Head of caudate nucleus (tissue), 42 donors: ENCODE results near the gene CD82.

Experiments
- DNase-seq, 42 donors: peaks; one replicate each; pipeline versions ENCODE4 v3.0.0 to v3.0.0-alpha.2; 2020 to 2021; ENCODE audit warnings: mixed read lengths in 7 of 42
- intact Hi-C: fragments of 100-400 bp; cut with DNase I; formaldehyde crosslinking; loops from one replicate; pipeline ENCODE4 v1.15.0; 2022

Gene CD82, protein sequence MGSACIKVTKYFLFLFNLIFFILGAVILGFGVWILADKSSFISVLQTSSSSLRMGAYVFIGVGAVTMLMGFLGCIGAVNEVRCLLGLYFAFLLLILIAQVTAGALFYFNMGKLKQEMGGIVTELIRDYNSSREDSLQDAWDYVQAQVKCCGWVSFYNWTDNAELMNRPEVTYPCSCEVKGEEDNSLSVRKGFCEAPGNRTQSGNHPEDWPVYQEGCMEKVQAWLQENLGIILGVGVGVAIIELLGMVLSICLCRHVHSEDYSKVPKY

DNA sequence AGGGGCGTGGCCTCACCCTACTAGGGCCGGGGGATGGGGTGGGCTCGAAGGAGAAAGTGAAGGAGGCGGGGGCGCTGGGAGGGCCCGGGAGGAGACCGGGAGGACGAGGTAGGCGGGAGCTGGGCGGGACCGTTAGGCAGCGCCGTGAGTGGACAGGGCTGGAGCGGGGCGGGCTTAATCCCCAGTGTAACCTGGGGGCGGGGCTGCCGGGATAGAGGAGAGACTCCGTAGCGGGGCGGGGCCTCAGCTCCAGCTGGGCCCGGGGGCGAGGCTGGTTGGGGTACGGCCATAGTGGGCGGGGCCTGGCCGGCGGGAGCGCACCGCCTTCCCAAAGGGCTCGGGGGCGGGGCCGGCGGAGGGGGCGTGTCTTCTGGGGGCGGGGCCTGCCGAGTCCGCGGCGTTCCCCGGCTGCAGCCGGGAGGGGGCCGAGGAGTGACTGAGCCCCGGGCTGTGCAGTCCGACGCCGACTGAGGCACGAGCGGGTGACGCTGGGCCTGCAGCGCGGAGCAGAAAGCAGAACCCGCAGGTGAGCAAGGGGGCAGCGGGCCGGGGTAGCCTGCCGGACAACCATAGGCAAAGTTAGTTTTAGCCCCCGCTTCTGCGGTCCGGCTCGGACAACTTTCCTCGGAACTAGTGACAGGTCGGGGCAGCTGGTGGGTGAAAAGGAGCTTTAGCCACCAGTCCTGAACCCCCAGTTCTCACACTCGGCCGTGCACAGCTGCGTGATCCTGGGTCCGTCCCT lies at the start of gene CD82:
Gene CD82, plus strand, starts transcription at position 453 of the 742 bp plus-strand sequence. CDS start 29,000 bp downstream, outside the sequence.
- DNase-seq, result peak; percentile 98 to 100 (median 100)
- intact Hi-C loops, result no loop called here

DNA sequence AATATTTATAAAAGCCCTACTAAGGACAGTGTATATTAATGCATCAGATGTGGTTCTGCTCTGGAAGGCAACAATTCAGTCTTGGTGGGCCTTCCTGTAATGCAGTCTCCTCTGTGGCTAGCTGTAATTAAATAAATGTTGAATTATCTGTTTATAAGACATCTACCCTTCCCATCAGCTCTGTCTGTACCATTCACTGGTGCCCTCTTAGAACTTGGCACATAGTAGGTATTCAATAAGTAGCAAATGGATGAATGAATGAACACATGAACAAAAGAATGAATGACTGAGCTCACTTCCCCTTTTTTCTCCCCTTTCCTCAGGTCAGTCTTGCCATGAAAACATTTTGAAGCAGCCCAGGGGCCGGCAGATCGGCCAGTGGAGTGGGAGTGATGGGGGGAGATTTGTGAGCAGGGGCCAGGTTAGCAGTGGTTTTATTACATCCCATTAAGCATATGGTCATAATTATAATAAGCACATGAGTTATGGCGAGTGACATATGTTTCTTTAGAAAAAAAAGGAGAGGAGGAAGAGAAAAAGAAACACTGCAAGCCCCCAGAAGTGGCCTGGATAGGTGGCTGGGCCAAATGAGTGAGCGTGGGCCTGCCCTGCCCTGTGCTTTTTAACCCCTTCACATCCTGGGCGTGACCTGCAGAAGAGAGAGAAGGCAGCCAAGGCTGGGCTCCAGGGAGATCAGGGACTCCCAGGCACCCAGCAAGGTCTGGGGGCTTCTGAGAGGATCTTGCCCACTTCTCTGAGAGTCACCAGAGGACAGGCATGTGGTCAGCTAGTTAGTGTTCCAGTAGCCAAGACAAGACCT lies 48.6 kb upstream of the CD82 start:
- no peak for DNase-seq
- intact Hi-C loops, result no loop called here

DNA sequence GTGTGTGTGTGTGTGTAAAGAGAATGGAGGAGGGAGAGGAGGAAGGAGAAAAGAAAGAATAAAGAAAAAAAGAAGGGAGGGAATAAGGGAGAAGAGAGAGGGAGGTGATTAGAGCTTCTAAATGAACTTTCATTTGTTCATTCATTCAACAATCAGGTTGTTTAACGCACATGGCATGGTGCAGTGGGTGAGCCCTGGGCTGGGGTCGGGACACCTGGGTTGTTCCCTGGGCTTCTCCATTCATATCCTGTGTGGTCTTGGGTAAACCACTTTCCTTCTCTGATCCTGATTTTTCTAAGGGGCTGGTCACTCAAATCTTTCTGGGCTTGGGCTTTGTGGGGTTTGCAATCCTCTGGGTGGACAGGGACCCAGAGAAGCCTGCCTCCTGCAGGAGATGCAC lies 47.9 kb upstream of the CD82 start:
- no peak for DNase-seq
- intact Hi-C loops, result no loop called here

DNA sequence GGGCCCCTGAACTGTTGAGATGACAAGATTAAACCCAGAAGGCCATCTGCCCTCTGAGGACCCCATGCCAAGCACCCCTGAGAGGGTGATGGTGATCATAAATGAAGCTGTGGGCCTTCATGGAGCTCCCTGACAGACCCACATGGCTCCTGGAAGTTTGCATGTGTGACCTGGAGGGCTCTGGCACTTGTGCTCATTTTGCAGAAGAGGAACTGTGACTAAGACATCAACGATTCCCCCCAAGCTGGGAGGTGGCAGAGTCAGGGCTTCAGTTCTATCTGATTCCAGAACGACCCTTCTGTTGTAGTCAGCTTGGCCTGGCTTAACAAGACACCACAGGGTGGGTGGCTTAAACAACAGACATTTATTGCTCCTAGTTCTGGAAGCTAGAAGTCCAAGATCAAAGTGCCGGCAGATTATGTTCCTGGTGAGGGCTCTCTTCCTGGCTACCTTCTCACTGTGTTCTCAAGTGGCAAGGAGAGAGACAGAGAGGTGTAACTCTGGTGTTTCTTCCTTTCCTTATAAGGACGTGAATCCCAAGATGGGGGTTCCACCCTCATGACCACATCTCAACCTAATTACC lies 46.4 kb upstream of the CD82 start:
- DNase-seq, result no peak
- intact Hi-C loops, result no loop called here

DNA sequence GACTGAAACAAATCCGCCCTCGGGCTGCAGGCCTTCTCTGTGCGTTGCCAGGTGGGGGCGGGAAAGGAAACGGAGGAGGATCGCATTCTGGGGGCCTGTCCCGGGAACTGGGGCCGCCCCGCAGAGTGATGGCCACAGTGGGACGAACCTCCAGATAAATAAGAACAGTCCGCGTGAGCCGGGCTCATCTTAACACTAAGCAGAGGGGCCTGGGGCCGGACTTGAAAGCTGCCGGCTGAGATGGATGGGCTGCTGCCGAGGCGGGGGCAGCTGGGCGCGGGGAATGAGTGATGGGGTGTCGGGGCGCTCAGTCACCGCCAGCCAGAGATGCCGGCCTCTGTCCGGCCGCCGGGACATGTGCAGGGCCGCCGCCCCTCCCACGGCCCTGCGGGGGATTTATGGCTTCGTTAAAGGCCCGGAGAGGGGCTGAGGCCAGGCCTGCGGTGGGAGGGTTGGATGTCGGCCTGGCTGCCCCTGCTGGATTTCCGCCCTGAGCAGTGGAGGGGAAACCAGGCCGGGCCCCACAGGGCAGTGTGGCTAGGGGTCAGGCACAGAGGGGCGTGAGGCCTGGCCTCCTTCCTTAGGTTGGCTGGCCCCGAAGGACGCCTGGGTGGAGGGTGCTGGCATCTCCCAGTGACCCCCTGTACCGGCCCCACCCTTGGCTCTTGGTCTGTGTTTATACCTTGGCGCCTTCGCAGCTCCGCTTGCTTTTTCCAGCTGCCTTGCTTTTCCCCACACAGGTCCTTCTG lies 45.3 kb upstream of the CD82 start:
- no peak for DNase-seq
- intact Hi-C loops, result no loop called here

DNA sequence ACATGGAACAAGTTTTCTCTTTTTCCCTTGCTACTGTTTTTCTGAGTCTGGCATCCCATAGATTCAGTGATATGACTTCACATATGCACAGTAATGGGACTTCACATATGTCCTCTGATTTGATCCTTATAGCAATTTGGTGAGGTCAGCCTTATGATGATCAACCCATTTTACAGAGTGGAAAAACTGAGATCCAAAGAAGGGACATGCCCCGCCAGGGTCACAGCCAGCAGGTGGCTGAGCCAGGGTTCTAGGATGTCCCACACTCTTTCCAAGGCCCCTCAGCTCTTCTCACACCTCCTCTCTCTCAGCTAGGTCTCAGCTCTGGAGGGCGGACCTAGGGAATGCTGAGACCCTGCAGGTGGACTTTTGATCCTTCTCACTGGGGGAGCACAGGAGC lies 44.3 kb upstream of the CD82 start:
- DNase-seq, result no peak
- intact Hi-C loops, result no loop called here

DNA sequence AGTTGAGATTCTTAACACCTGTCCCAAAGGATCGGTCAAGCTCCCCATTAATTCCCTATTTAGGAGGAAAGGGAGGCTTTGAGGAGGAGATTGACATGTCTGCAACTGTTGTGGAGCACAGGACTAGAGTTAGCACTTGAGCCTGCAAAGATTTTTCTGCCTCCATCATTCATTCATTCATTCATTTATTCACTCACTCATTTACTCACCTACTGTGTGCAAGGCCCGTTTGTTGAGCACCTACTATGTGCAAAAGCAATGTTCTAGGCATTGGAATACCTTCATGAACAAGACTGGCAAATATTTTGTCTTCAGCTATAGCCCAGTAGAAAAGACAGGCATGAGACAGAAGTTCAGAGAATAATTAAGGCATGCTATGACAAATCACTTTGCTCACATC lies 43.2 kb upstream of the CD82 start:
- intact Hi-C loops, result no loop called here
- DNase-seq, result no peak

DNA sequence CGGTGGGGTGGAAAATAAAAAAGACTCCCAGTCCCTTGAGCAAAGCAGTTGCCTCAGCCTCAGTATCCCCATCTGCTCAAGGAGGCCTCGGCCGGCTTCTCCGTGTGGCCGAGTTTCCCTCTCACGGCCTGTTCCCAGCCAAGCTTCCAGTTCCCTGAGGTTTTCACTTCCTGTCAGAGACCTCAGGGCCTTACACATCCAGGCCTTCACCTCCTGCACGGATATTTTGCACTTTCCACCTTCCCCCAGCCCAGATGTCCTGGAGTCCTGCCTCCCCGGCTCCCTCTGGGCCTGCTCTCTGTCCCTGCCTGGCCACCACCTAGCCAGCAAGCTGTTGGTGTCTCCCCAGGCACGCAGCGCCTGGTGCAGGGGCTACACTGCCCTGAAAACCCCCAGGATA lies 41.1 kb upstream of the CD82 start:
- no peak for DNase-seq
- intact Hi-C loops, result no loop called here

DNA sequence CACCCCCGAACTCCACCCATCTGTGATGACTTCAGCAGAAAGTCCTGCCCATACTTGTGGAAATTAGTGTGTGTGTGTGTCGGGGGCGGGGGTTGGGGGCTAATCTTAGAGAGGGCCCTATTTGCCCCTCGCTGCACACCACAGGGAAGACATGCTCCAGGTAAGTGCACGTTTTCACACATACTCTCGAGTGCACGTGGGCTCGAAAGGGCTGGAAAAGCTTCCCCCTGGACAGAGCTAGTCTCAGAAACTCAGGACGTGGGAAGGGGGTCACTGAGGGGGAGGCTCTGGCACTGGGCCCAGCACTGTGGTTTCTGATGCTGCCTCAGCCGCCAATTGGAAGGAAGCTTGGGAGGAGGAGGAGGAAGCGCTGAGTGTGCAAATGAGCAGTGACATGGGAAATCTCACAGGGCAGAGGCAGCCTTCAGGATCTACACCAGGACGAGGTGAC lies 40.7 kb upstream of the CD82 start:
- intact Hi-C loops, result no loop called here
- DNase-seq, result no peak

DNA sequence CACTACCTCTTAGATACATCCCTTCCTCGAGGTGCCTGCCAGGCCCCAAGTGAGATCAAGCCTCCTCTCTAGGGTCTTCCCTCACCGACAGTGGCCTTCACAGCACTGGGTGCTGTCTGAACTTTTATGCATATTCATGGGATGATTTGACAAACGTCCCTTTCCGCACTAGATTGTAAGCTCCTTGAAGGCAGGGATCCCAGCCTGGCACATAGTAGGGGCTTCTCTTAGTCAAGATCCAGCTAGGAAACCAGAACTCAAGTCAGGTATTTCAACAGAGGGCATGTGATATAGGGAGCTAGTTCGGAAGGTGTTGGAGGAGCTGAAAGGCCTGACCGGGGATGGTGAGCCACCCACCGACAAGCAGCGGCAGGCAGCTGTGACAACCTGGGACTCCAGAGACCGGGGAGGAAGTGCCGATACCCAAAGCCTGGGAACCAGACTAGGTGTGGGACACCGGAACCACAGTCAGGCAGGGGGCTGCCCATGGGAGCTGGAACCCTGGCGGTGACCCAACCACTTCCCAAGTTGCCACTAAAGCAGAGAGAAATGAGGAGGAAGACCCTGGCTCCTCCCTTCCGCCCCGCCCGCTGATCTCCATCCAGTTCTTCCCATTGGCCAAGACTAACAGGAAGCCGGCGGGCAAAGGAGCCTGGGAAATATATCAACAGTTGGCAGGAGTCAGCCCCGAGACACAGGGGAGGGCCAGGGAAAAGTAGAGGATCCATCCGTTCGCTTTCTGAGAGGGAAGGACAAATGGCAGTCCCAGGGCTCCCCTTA lies 39.8 kb upstream of the CD82 start:
- intact Hi-C loops, result no loop called here
- DNase-seq, result no peak

DNA sequence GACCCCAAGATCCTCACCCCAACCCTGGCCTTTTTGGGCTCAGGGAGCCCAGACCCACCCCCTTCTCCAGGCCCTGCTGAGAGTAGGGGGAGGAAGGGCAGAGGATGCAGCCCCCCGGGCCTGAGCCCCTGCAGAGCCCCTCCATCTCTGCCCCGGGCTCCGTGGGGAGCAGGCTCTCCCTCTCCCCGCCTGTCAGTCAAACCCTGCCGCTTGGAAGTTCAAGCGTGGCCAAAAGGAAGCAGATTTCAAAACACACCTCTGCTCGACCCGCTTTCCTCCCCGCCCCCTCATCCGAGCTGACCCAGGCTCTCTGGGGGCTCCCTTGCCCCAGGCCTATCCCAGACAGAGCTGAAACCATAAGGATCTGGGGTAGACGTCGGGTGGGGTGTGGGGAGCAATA lies 39.0 kb upstream of the CD82 start:
- intact Hi-C loops, result no loop called here
- DNase-seq, result no peak

DNA sequence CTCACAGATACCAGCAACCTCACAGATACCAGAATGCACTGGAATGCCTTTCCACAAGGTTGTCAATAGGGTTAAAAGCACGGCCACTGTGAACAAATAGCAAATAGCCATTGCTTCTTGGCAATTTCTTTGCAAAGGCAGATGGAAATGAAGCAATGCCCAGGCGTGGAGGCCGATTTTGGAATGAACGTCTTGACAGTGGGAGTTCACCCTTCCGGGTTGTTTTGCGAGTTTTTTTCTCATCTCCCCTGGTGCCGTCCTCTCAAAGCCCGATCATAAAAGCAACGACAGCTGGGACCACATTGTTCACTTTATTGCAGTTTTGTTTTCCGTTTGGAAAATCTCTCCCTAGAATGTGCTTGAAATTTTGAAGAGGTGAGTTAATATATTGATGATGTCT lies 38.0 kb upstream of the CD82 start:
- intact Hi-C loops, result no loop called here
- no peak for DNase-seq

DNA sequence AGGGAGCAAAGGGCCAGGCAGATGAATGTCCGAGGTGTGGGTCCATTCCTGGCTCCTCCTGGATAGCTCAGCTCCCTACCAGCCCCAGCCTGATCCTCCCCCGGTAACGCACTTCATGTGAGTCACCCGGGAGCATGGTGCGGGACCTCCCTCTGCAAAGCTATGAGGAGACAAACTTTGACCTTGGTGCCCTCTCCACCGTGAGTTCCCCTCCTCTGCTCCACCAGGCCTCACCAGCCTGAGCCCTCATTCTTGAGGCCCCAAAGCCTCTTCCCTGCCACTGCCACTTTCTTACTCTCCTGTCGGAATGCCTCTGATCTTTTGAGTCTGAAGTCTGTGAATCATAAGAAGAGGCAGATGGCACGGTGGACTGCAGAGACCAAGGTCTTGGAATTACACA lies 37.4 kb upstream of the CD82 start:
- no peak for DNase-seq
- intact Hi-C loops, result no loop called here

DNA sequence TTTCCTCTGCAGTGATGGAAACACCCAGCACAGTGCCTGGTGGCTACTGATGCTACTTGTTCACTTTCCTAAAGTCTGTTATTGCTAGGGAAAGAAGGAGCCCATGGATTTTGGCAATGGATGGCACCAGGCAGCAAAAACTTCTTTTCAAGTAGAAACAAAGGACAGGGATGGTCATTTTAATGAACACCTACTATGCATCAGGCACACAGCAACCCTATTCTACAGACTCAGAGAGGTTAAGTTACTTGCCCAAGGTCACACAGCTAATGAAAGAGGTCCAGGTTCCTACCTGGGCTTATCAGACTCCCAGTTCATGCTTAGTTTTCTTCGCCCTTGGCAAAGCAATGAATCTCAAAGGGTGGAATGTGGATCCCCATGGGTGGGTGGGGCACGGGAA lies 36.9 kb upstream of the CD82 start:
- intact Hi-C loops, result no loop called here
- DNase-seq, result no peak

DNA sequence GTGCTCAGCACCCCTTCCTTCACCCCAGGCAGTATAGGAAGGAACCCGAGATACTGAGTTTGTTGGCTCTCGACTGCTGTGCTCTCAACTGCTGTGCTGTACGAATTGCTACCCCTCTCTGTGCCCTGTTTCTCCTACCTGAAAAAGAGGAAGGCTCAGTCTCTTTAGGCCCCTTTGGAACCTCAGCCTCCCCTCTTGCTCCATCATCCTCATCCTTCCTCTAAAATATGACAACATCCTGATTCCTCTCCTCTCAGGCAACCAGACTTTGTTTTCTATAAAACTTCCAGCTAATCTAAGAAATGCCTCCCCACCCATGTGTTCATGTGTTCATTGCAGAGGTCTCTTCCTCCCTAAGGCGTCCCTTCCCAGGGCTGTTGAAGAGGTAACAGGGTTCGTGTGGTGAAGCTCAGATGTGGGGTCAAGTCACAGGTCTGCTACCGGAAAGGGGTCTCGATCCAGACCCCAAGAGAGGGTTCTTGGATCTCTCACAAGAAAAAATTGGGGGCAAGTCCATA lies 35.5 kb upstream of the CD82 start:
- DNase-seq, result no peak
- intact Hi-C loops, result no loop called here

DNA sequence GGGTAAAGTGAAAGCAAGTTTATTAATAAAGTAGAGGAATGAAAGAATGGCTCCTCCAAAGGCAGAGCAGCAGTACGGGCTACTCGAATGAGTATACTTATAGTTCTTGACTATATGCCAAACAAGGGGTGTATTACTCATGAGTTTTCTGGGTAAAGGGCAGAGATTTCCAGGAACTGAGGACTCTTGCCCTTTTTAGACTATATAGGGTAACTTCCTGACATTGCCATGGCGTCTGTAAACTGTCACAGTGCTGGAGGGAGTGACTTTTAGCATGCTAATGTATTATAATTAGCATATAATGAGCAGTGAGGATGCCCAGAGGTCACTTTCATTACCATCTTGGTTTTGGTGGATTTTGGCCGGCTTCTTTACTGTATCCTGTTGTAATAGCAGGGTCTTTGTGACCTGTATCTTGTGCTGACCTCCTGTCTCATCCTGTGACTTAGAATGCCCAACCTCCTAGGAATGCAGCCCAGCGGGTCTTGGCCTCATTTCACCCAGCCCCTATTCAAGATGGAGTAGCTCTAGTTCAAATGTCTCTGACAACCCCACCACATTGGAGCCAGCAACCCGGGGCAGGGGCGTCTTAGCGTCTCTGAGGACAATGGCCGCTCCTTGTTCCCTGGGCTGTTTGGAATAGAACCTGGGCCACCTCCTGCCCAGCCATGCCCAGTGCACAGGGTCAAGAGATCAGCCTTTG lies 34.9 kb upstream of the CD82 start:
- intact Hi-C loops, result no loop called here
- DNase-seq, result no peak

DNA sequence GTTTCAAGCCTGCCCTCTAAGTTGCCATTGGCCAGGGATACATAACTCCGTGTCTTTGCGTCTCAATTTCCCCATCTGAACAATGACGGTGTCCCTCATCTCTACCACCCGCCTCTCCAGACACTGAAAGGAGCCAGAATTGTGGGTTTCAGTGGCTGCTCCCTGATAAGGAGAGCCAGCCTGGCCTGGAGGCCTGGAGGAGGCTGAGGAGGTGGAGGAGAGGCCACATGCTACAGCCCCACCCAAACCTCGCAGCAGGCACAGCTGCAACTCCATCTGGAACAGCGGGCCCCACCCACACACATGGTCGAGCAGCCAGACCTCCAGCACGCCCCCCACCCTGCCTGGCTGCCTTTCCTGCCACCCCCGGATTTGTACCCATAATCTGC lies 34.4 kb upstream of the CD82 start:
- intact Hi-C loops, result no loop called here
- no peak for DNase-seq

DNA sequence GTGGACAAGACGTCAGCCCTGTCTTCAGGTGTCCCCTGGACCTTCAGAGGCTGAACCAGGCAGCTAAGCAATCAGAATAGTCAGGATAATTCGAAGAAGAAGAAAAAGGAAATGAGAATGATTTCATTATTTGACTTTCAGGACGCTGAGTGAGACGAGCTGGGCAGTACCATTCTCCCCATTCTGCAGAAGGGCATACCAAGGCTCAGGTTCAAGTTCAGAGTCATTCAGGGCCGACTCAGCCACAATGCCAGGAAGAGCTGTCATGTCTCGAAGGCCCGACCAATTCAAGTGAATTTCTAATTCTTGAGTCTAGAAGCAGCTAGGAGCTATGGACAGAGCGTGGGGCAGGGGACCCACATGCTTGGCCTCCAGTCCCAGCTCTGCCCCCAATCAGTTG lies 33.8 kb upstream of the CD82 start:
- no peak for DNase-seq
- intact Hi-C loops, result no loop called here
